Natural killer cell treated with Interleukin-12 subunit alpha and Interleukin-12 subunit beta and Interleukin-15 and Interleukin-18, amount 100 ng/mL, for 72 hours (primary cell): Measurements from ENCODE around the gene DHX58. TPM values are rescaled to one million over a fixed set of nuclear protein-coding genes. Genes with fewer than 3 reads are reported as not detected.
A peak's percentile ranks its signal among the peaks of the same experiment; 100 is the strongest.

ENCODE experiments used
- ATAC-seq, 2 donors: fragments of 150-1000 bp; cut with Tn5 transposase in 1 of 2; sonication (Bioruptor Pico), chemical (Tn5 transposase) in 1 of 2; 2 replicates each; pipeline ENCODE4 v1.10.0; 2021
- DNase-seq: peaks from one replicate; pipeline ENCODE4 v3.0.0; 2022; ENCODE audit warnings: low spot score
- H3K27ac Mint-ChIP-seq, 2 donors: 1 replicate in 1 of 2; 2 replicates in 1 of 2; pipeline ENCODE4 v1.8.0; 2022; ENCODE audit warnings: mixed read lengths in 2 of 2, mild to moderate bottlenecking in 1 of 2, moderate library complexity in 1 of 2
- H3K27me3 Mint-ChIP-seq, 2 donors: 1 replicate in 1 of 2; 2 replicates in 1 of 2; pipeline ENCODE4 v1.8.0; 2022; ENCODE audit warnings: mixed read lengths in 2 of 2
- H3K36me3 Mint-ChIP-seq: one replicate; pipeline ENCODE4 v1.8.0; 2022; ENCODE audit warnings: mixed read lengths
- H3K4me1 Mint-ChIP-seq, 2 donors: 1 replicate in 1 of 2; 2 replicates in 1 of 2; pipeline ENCODE4 v1.8.0; 2022; ENCODE audit warnings: low read depth in 2 of 2, mixed read lengths in 2 of 2, mild to moderate bottlenecking in 1 of 2
- H3K4me3 Mint-ChIP-seq: one replicate; pipeline ENCODE4 v1.8.0; 2022; ENCODE audit warnings: mixed read lengths
- H3K9me3 Mint-ChIP-seq: 2 replicates; pipeline ENCODE4 v1.8.0; 2022; ENCODE audit warnings: mixed read lengths
- total RNA-seq, 2 donors: library from RNA; stranded (reverse); gene quantifications; one replicate each; pipeline ENCODE4 v1.2.3, GENCODE V29; 2022

Gene DHX58
- total RNA-seq, 2 donors from 2014 or later, result 7.0 to 7.6 TPM

- Mint-ChIP-seq H3K9me3 (no peaks in the 10 kb centered on the region), H3K36me3 (peaks cover 4% of the 10 kb centered on the region), H3K27me3 (no peaks in the 10 kb centered on the region), H3K4me1 (peaks cover 33 to 42% of the 10 kb centered on the region in 2 donors), H3K4me3 (no peak overlapping the region), H3K27ac (no peak overlapping the region)
- DNase-seq, result no peak
- ATAC-seq, result no peak
Measured at GRCh38 chr17:42135664-42136653, 23.4 kb upstream of the DHX58 start.

GRCh38 chr17:42135151-42135550 is 22.6 kb upstream of the DHX58 start:
- no peak overlapping the region for H3K4me3 Mint-ChIP-seq
- no peak overlapping the region for H3K27ac Mint-ChIP-seq
- no peaks in the 10 kb centered on the region for H3K27me3 Mint-ChIP-seq
- DNase-seq, result no peak
- H3K4me1 Mint-ChIP-seq, result peaks cover 37 to 44% of the 10 kb centered on the region in 2 donors
- no peaks in the 10 kb centered on the region for H3K9me3 Mint-ChIP-seq
- H3K36me3 Mint-ChIP-seq, result peaks cover 4% of the 10 kb centered on the region
- ATAC-seq, result no peak

- Mint-ChIP-seq H3K27ac (peak overlapping the region; percentile 67 to 78), H3K4me1 (peaks cover 37 to 44% of the 10 kb centered on the region in 2 donors), H3K9me3 (no peaks in the 10 kb centered on the region), H3K27me3 (no peaks in the 10 kb centered on the region), H3K36me3 (peaks cover 4% of the 10 kb centered on the region), H3K4me3 (peak overlapping the region; percentile 57)
- ATAC-seq (peak; percentile 26 to 49), DNase-seq (no peak)
Measured at GRCh38 chr17:42133461-42134041, 21.0 kb upstream of the DHX58 start.

GRCh38 chr17:42132941-42133340 is 20.4 kb upstream of the DHX58 start:
- Mint-ChIP-seq H3K4me3 (peak overlapping the region; percentile 57), H3K27ac (peak overlapping the region; percentile 67 to 78), H3K36me3 (peaks cover 4% of the 10 kb centered on the region), H3K4me1 (peaks cover 37 to 41% of the 10 kb centered on the region in 2 donors), H3K27me3 (no peaks in the 10 kb centered on the region), H3K9me3 (no peaks in the 10 kb centered on the region)
- ATAC-seq (peak; percentile 71 to 87), DNase-seq (no peak)

GRCh38 chr17:42131981-42132432 is 19.5 kb upstream of the DHX58 start:
- Mint-ChIP-seq H3K27ac (no peak overlapping the region), H3K4me1 (peaks cover 37 to 43% of the 10 kb centered on the region in 2 donors), H3K9me3 (no peaks in the 10 kb centered on the region), H3K27me3 (no peaks in the 10 kb centered on the region), H3K36me3 (peaks cover 8% of the 10 kb centered on the region), H3K4me3 (no peak overlapping the region)
- no peak for ATAC-seq
- DNase-seq, result no peak

GRCh38 chr17:42131232-42131631 is 18.7 kb upstream of the DHX58 start:
- peak overlapping the region; percentile 11 to 40 for H3K27ac Mint-ChIP-seq
- DNase-seq, result no peak
- ATAC-seq, result no peak
- H3K27me3 Mint-ChIP-seq, result no peaks in the 10 kb centered on the region
- H3K4me1 Mint-ChIP-seq, result peaks cover 37 to 40% of the 10 kb centered on the region in 2 donors
- H3K4me3 Mint-ChIP-seq, result no peak overlapping the region
- H3K36me3 Mint-ChIP-seq, result peaks cover 11% of the 10 kb centered on the region
- H3K9me3 Mint-ChIP-seq, result no peaks in the 10 kb centered on the region

GRCh38 chr17:42130310-42130936 is 17.9 kb upstream of the DHX58 start:
- Mint-ChIP-seq H3K36me3 (peaks cover 7% of the 10 kb centered on the region), H3K27ac (peak overlapping the region; percentile 11 to 40), H3K4me1 (peaks cover 30 to 35% of the 10 kb centered on the region in 2 donors), H3K9me3 (no peaks in the 10 kb centered on the region), H3K27me3 (no peaks in the 10 kb centered on the region), H3K4me3 (no peak overlapping the region)
- ATAC-seq (no peak), DNase-seq (no peak)

GRCh38 chr17:42129109-42129837 is 16.8 kb upstream of the DHX58 start:
- Mint-ChIP-seq H3K36me3 (peaks cover 7% of the 10 kb centered on the region), H3K27ac (no peak overlapping the region)

GRCh38 chr17:42127414-42127813 is 14.9 kb upstream of the DHX58 start:
- Mint-ChIP-seq H3K9me3 (no peaks in the 10 kb centered on the region), H3K27ac (no peak overlapping the region), H3K4me1 (peaks cover 12 to 21% of the 10 kb centered on the region in 2 donors), H3K27me3 (no peaks in the 10 kb centered on the region), H3K36me3 (peaks cover 7% of the 10 kb centered on the region), H3K4me3 (no peak overlapping the region)
- DNase-seq, result no peak
- no peak for ATAC-seq

More at GRCh38 chr17:42129109-42129837, 16.8 kb upstream of the DHX58 start:
- ATAC-seq, result no peak
- Mint-ChIP-seq H3K27me3 (no peaks in the 10 kb centered on the region), H3K9me3 (no peaks in the 10 kb centered on the region), H3K4me3 (no peak overlapping the region), H3K4me1 (peaks cover 29 to 38% of the 10 kb centered on the region in 2 donors)
- no peak for DNase-seq

GRCh38 chr17:42126836-42127235 is 14.3 kb upstream of the DHX58 start:
- peaks cover 7% of the 10 kb centered on the region for H3K36me3 Mint-ChIP-seq
- ATAC-seq, result no peak
- H3K27ac Mint-ChIP-seq, result peak overlapping the region in 1 of 2 donors; percentile 4
- no peaks in the 10 kb centered on the region for H3K27me3 Mint-ChIP-seq
- H3K4me1 Mint-ChIP-seq, result peaks cover 11 to 15% of the 10 kb centered on the region in 2 donors
- H3K4me3 Mint-ChIP-seq, result no peak overlapping the region
- DNase-seq, result no peak
- no peaks in the 10 kb centered on the region for H3K9me3 Mint-ChIP-seq

- ATAC-seq, result no peak
- peaks cover 7 to 11% of the 10 kb centered on the region in 2 donors for H3K4me1 Mint-ChIP-seq
- no peaks in the 10 kb centered on the region for H3K9me3 Mint-ChIP-seq
- DNase-seq, result no peak
- no peak overlapping the region for H3K27ac Mint-ChIP-seq
- peaks cover 7% of the 10 kb centered on the region for H3K36me3 Mint-ChIP-seq
- H3K4me3 Mint-ChIP-seq, result no peak overlapping the region
- H3K27me3 Mint-ChIP-seq, result no peaks in the 10 kb centered on the region
Measured at GRCh38 chr17:42125565-42125964, 13.1 kb upstream of the DHX58 start.

GRCh38 chr17:42124256-42124655 is 11.7 kb upstream of the DHX58 start:
- Mint-ChIP-seq H3K36me3 (peaks cover 7% of the 10 kb centered on the region), H3K4me3 (no peak overlapping the region), H3K27me3 (no peaks in the 10 kb centered on the region), H3K9me3 (no peaks in the 10 kb centered on the region), H3K27ac (no peak overlapping the region), H3K4me1 (peaks cover 5 to 16% of the 10 kb centered on the region in 2 donors)
- DNase-seq (no peak), ATAC-seq (no peak)
